ENCODE data around the gene MEF2D.

GRCh38 chr1:156489166-156489934 is 11.2 kb downstream of the MEF2D start:
- TF ChIP-seq EZH2 (optimal IDR thresholded peaks at IDR 0.05; ENCODE audit: low read depth, low read length) = no peak
- peak; percentile 29 for TF ChIP-seq CTCF (IDR thresholded peaks at IDR 0.05; ENCODE audit: low read length)

Measured in MM.1S (cell line).